GM12878 (cell line): ENCODE results near the gene NDUFA11. TPM values are rescaled to one million over a fixed set of nuclear protein-coding genes. Genes with fewer than 3 reads are reported as not detected.

Source experiments
- ATAC-seq: fragments of 200-7000 bp; cut with Tn5 transposase; 3 replicates; pipeline ENCODE4 v1.9.1; 2020; ENCODE audit warnings: mild to moderate bottlenecking, moderate library complexity
- BruUV-seq: library from RNA; stranded (reverse); fragments of 400-500 nt; replicated peaks from 2 replicates; lab custom pipeline; 2021; lab: Mats Ljungman, UMichigan
- CTCF ChIA-PET: fragments of 300-600 bp; sonication (Branson Sonifier 250); formaldehyde crosslinking; extraction: SDS; loops from one replicate; lab custom pipeline; 2021; ENCODE audit warnings: inconsistent platforms; lab: Yijun Ruan, JAX
- POLR2A ChIA-PET: fragments of 350-600 bp; formaldehyde crosslinking; extraction: SDS; loops from one replicate; lab custom pipeline; 2021; ENCODE audit warnings: inconsistent platforms; lab: Charles Lee
- RAD21 ChIA-PET: fragments of 300-600 bp; sonication (Branson Sonifier 250); formaldehyde crosslinking; loops from one replicate; lab custom pipeline; 2023; ENCODE audit warnings: antibody characterized with exemption; ENCODE audit not compliant: unreplicated experiment; lab: Charles Lee
- SMC1A ChIA-PET: fragments of 300-600 bp; sonication (Branson Sonifier 250); formaldehyde crosslinking; loops from one replicate; lab custom pipeline; 2023; ENCODE audit not compliant: unreplicated experiment, uncharacterized antibody; lab: Charles Lee
- DNase-seq: peaks from one replicate; pipeline ENCODE4 v3.0.0-alpha.2; 2011; ENCODE audit warnings: low read depth, low spot score
- FAIRE-seq: peaks from 3 replicates; lab custom pipeline; 2011; peaks lifted over from hg19 to GRCh38; lab: Jason Lieb, UNC
- H2AFZ ChIP-seq: 2 replicates; pipeline ENCODE4 v1.6.0; 2011; ENCODE audit warnings: low read depth, low read length, control low read depth; ENCODE audit not compliant: control insufficient read depth
- H3K27ac ChIP-seq: 2 replicates; pipeline ENCODE4 v1.5.1; 2011; ENCODE audit warnings: control low read depth; ENCODE audit not compliant: control insufficient read depth, insufficient read depth
- H3K27me3 ChIP-seq, 2 experiments: replicated peaks in 1 of 2; 2 replicates each; pipeline versions ENCODE4 v1.6.0 to v1.6.1; 2011; ENCODE audit warnings: low read length in 1 of 2; ENCODE audit not compliant: control insufficient read depth in 2 of 2, insufficient read depth in 2 of 2
- H3K36me3 ChIP-seq, 2 experiments: 2 replicates each; pipeline ENCODE4 v1.5.1; 2011; ENCODE audit warnings: low read length in 1 of 2; ENCODE audit not compliant: control insufficient read depth in 2 of 2, insufficient read depth in 2 of 2
- H3K4me1 ChIP-seq: 2 replicates; pipeline ENCODE4 v1.6.1; 2011; ENCODE audit warnings: mild to moderate bottlenecking, low read length, moderate library complexity, mixed read lengths; ENCODE audit not compliant: control insufficient read depth, insufficient read depth
- H3K4me2 ChIP-seq: 2 replicates; pipeline ENCODE4 v1.6.0; 2011; ENCODE audit warnings: control low read depth; ENCODE audit not compliant: control insufficient read depth, insufficient read depth
- H3K4me3 ChIP-seq: fragments of 200-600 bp; sonication (generic); 2 replicates; pipeline ENCODE4 v1.5.1; 2016
- H3K79me2 ChIP-seq: 2 replicates; pipeline ENCODE4 v1.6.0; 2011; ENCODE audit warnings: low read length; ENCODE audit not compliant: control insufficient read depth, insufficient read depth
- H3K9ac ChIP-seq: 2 replicates; pipeline ENCODE4 v1.8.0; 2011; ENCODE audit warnings: low read length, control low read depth, mixed read lengths; ENCODE audit not compliant: control insufficient read depth, insufficient read depth
- H3K9me3 ChIP-seq: replicated peaks from 3 replicates; pipeline ENCODE4 v1.5.1; 2011; ENCODE audit warnings: mild to moderate bottlenecking, low read length; ENCODE audit not compliant: control insufficient read depth, insufficient read depth
- H4K20me1 ChIP-seq: 2 replicates; pipeline ENCODE4 v1.6.0; 2011; ENCODE audit not compliant: control insufficient read depth, insufficient read depth
- ASH2L ChIP-seq: fragments of 300-600, 200-600 bp; sonication (generic); IDR thresholded peaks from 2 replicates; pipeline ENCODE4 v1.6.1; 2017; ENCODE audit warnings: low read depth, mild to moderate bottlenecking, borderline replicate concordance
- ATF7 ChIP-seq: fragments of 450-650 bp; IDR thresholded peaks from 2 replicates; pipeline ENCODE4 v1.6.1; 2016; ENCODE audit warnings: low read depth, mild to moderate bottlenecking
- CBX3 ChIP-seq: fragments of 200-600 bp; sonication (generic); IDR thresholded peaks from 2 replicates; pipeline ENCODE4 v1.6.1; 2016; ENCODE audit warnings: low read depth, borderline replicate concordance
- EGR1 ChIP-seq, 2 experiments: IDR thresholded peaks; 1 replicate in 1 of 2; 2 replicates in 1 of 2; pipeline ENCODE4 v1.6.1; 2011 to 2012; ENCODE audit warnings: low read depth in 2 of 2, low read length in 2 of 2, borderline replicate concordance in 1 of 2, mild to moderate bottlenecking in 1 of 2, moderate library complexity in 1 of 2
- ELK1 ChIP-seq: IDR thresholded peaks from 2 replicates; pipeline ENCODE4 v1.6.1; 2012; ENCODE audit warnings: low read depth, low read length, improper control_type of control experiment
- FOS ChIP-seq: IDR thresholded peaks from 3 replicates; pipeline ENCODE4 v1.6.1; 2011; ENCODE audit warnings: borderline replicate concordance; ENCODE audit not compliant: insufficient read length; ENCODE audit errors: extremely low read depth
- HDAC6 ChIP-seq: fragments of 200-600 bp; sonication (generic); IDR thresholded peaks from one replicate; pipeline ENCODE4 v1.8.0; 2017; ENCODE audit warnings: antibody characterized with exemption; ENCODE audit not compliant: unreplicated experiment
- HDGF ChIP-seq: fragments of 450-650 bp; IDR thresholded peaks from 2 replicates; pipeline ENCODE4 v1.6.1; 2016; ENCODE audit warnings: antibody characterized with exemption
- IKZF2 ChIP-seq, 2 experiments: fragments of 450-650 bp; IDR thresholded peaks; 2 replicates each; pipeline ENCODE4 v1.6.1; 2017; ENCODE audit warnings: mild to moderate bottlenecking in 2 of 2, moderate library complexity in 2 of 2
- PBX3 ChIP-seq: IDR thresholded peaks from 2 replicates; pipeline ENCODE4 v1.6.1; 2011; ENCODE audit warnings: mild to moderate bottlenecking, low read depth, low read length, moderate library complexity; ENCODE audit not compliant: insufficient replicate concordance
- PML ChIP-seq: IDR thresholded peaks from 2 replicates; pipeline ENCODE4 v1.6.1; 2012; ENCODE audit warnings: low read length, inconsistent platforms
- POLR2AphosphoS2 ChIP-seq: IDR thresholded peaks from 2 replicates; pipeline ENCODE4 v1.6.1; 2011; ENCODE audit warnings: low read depth, mild to moderate bottlenecking, low read length, improper control_type of control experiment, moderate library complexity
- REST ChIP-seq: IDR thresholded peaks from 2 replicates; pipeline ENCODE4 v1.6.1; 2012; ENCODE audit warnings: mild to moderate bottlenecking, low read depth, low read length
- RFX5 ChIP-seq: IDR thresholded peaks from 2 replicates; pipeline ENCODE4 v1.6.1; 2011; ENCODE audit warnings: low read depth, low read length, improper control_type of control experiment
- ZNF384 ChIP-seq: IDR thresholded peaks from 2 replicates; pipeline ENCODE4 v1.6.1; 2012; ENCODE audit warnings: low read depth, mild to moderate bottlenecking, low read length, improper control_type of control experiment, borderline replicate concordance
- WGBS: methylation state at CpG from one replicate; pipeline ENCODE4 v1.1.6; 2016; ENCODE audit warnings: low lambda C conversion rate; ENCODE audit not compliant: insufficient replicate concordance, insufficient coverage; ENCODE audit errors: missing lambda C conversion rate; 5-methylcytosine and 5-hydroxymethylcytosine counted together
- in situ Hi-C: fragments of 300-500 bp; cut with MboI; formaldehyde crosslinking; loops from 9 replicates; pipeline ENCODE4 v1.14.3; 2018; ENCODE audit warnings: mixed read lengths
- intact Hi-C: fragments of 100-400 bp; cut with micrococcal nuclease; formaldehyde crosslinking; loops from one replicate; pipeline ENCODE4 v1.14.2; 2022; ENCODE audit not compliant: unreplicated experiment
- polyA plus RNA-seq, 11 experiments: library from polyadenylated mRNA; depleted of rRNA in 4 of 11; unstranded in 6 of 11; stranded (reverse) in 5 of 11; fragments of >200 nt; fragmentation: Nextera tagmentation in 4 of 11; fragmentation: Illumina TruSeq in 1 of 11; extraction: Ambion mirVana in 4 of 11; extraction: Trizol in 1 of 11; gene quantifications; 1 replicate in 1 of 11; 2 replicates in 10 of 11; pipeline versions ENCODE4 v1.2.1 to v1.2.3, GENCODE V29; 2011 to 2016; ENCODE audit warnings: inconsistent platforms in 2 of 11, missing spikeins in 2 of 11, low read depth in 1 of 11
- total RNA-seq, 4 experiments: library from RNA; depleted of rRNA in 3 of 4; stranded (reverse); fragments of >200 nt in 3 of 4; fragmentation: Illumina TruSeq in 1 of 4; extraction: Trizol in 1 of 4; gene quantifications; 2 replicates each; pipeline versions ENCODE4 v1.2.1 to v1.2.3, GENCODE V29; 2013 to 2021

NDUFA11 gene
- total and polyA plus RNA-seq, 10 of the 15 experiments (the other 5 are each of a cell fraction or from before 2014, with no cell fraction given): 108 to 600 (median 289) TPM

- Histone ChIP-seq H3K4me3 (no peak overlapping the region), H3K36me3 (peaks cover 10 to 26% of the 10 kb centered on the region in 2 experiments; a peak in 3 of 4 replicates), H3K4me1 (peaks cover 15% of the 10 kb centered on the region), H3K4me2 (no peak overlapping the region), H4K20me1 (no peaks in the 10 kb centered on the region; the same call in 1 of the 2 replicates), H3K9ac (no peak overlapping the region), H3K27ac (no peak overlapping the region), H3K79me2 (peaks cover 29% of the 10 kb centered on the region), H3K27me3 (no peaks in the 10 kb centered on the region), H2AFZ (no peak overlapping the region), H3K9me3 (no peaks in the 10 kb centered on the region)
- intact Hi-C loops (no loop called here), in situ Hi-C loops (no loop called here)
- BruUV-seq: no TSS peak
- no peak for DNase-seq
- ChIA-PET SMC1A (no interaction called here), POLR2A (no interaction called here), CTCF (interaction anchor here (1.3 to 2.6 kb wide), 3 partner anchors 19 to 145 kb away, joined by 3 to 10 read pairs (median 5); no protein-coding TSS in a partner anchor), RAD21 (no interaction called here)
- no peak for FAIRE-seq
- ATAC-seq: no peak
- WGBS: 78% methylated on average over 13 of the region's 13 CpGs
- no peak for TF ChIP-seq FOS
- no peak for TF ChIP-seq ASH2L
- TF ChIP-seq HDGF: no peak
- TF ChIP-seq HDAC6: no peak
- TF ChIP-seq ATF7: no peak
- TF ChIP-seq POLR2AphosphoS2: no peak
- no peak for TF ChIP-seq ELK1
- no peak for TF ChIP-seq RFX5
- no peak for TF ChIP-seq PML
- no peak for TF ChIP-seq ZNF384
- no peak for TF ChIP-seq EGR1 (IDR thresholded peaks at IDR 0.05; ENCODE audit: borderline replicate concordance in 1 of 2, low read depth in 2 of 2, low read length in 2 of 2)
- TF ChIP-seq IKZF2 (IDR thresholded peaks at IDR 0.05): no peak
- no peak for TF ChIP-seq REST
- no peak for TF ChIP-seq CBX3
- TF ChIP-seq PBX3: no peak
These were observed 45.4 kb upstream of the NDUFA11 start for GRCh38 chr19:5948752-5949564.
